Breast epithelium (tissue), 4 donors: ENCODE data around the gene HSFX2. TPM values are rescaled to one million over a fixed set of nuclear protein-coding genes. Genes with fewer than 3 reads are reported as not detected.
"Not testable (repeated sequence)": the region's sequence is repeated elsewhere in the genome, so short reads cannot be mapped to it uniquely, and the experiment has no call there.

ENCODE experiments used
- DNase-seq, 2 donors: peaks; one replicate each; pipeline ENCODE4 v3.0.0-alpha.2; 2019; ENCODE audit warnings: low spot score in 2 of 2
- H3K27ac ChIP-seq, 2 donors: fragments of 200-600 bp; sonication (generic) in 1 of 2; one replicate each; pipeline ENCODE4 v1.5.1; 2016 to 2019; ENCODE audit warnings: mild to moderate bottlenecking in 1 of 2
- H3K27me3 ChIP-seq, 2 donors: fragments of 200-600 bp; sonication (generic) in 1 of 2; one replicate each; pipeline versions ENCODE4 v1.5.1 to v1.6.0; 2017 to 2019; ENCODE audit warnings: control low read depth in 1 of 2, mild to moderate bottlenecking in 1 of 2
- H3K36me3 ChIP-seq: fragments of 200-600 bp; one replicate; pipeline ENCODE4 v1.5.1; 2019
- H3K4me1 ChIP-seq, 2 donors: fragments of 200-600 bp; sonication (generic); one replicate each; pipeline ENCODE4 v1.5.1; 2016 to 2019; ENCODE audit warnings: control low read depth in 1 of 2
- H3K4me3 ChIP-seq, 3 donors: fragments of 200-600 bp; sonication (generic); 1 replicate in 2 of 3; 2 replicates in 1 of 3; pipeline ENCODE4 v1.5.1; 2016 to 2019; ENCODE audit warnings: mild to moderate bottlenecking in 3 of 3, moderate library complexity in 2 of 3
- H3K9me3 ChIP-seq, 2 donors: fragments of 200-600 bp; sonication (generic) in 1 of 2; one replicate each; pipeline ENCODE4 v1.5.1; 2016 to 2019; ENCODE audit warnings: control low read depth in 1 of 2
- CTCF ChIP-seq, 3 donors: fragments of 450-650 bp; IDR thresholded peaks; one replicate each; pipeline ENCODE4 v1.5.1; 2016 to 2017; ENCODE audit warnings: antibody characterized with exemption in 3 of 3, mild to moderate bottlenecking in 3 of 3, moderate library complexity in 3 of 3
- POLR2A ChIP-seq: fragments of 450-650 bp; IDR thresholded peaks from one replicate; pipeline ENCODE4 v1.6.1; 2016; ENCODE audit warnings: antibody characterized with exemption, mild to moderate bottlenecking, moderate library complexity
- POLR2AphosphoS5 ChIP-seq, 3 donors: sonication (generic); formaldehyde crosslinking; IDR thresholded peaks; one replicate each; pipeline ENCODE4 v1.6.1; 2017; ENCODE audit warnings: antibody characterized with exemption in 3 of 3
- intact Hi-C: fragments of 100-400 bp; cut with DNase I; formaldehyde crosslinking; loops from one replicate; pipeline ENCODE4 v1.15.1; 2023; ENCODE audit warnings: low total_unique reads
- total RNA-seq, 3 donors: library from RNA; depleted of rRNA; stranded (reverse); fragments of >200 nt; gene quantifications; one replicate each; pipeline ENCODE4 v1.1.0, GENCODE V29; 2016

The HSFX2 gene
- total RNA-seq, 3 donors from 2014 or later = 0.98 TPM; not detected in 2

DNA sequence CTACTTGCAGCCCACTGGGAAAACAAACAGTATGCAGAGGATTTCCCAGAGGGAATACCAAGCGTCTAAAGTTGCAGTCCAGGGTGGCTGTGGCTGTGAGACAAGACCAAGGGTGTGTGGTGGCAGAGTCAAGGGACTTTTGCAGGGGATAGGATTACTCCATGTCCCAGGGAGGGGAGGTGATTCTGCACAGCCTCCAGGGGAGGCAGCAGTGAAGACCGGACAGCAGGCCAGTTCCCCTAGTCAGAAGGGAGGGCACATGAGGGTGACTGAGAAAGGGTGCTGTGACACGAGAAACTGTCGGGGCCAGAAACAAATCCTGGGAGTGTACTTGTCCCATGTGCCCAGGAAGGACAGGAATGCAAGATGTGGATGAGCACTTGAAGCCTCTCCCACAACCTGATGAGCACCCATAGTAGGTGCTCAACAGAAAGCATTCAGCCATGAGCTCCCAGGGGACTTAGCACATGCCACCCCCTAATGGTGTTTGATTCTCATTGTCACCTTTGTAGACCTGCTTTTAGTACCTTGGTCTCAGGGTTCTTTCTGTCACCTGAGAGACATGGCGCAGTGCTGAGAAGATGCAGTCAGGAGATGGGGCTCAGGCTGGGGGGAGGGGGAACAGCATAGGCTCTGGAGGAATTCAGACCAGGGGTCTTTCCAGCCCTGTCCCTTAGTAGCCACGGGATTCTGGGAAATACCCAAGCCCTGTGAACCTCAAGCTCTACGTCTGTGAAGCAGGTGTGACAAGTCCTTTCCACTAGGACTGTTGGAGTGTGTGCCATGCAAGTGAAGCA lies 27.3 kb downstream of the HSFX2 start:
- DNase-seq = no peak
- intact Hi-C loops = no loop called here
- Histone ChIP-seq H3K4me1 (no peaks in the 10 kb centered on the region), H3K27me3 (peaks cover 0 to 8% of the 10 kb centered on the region in 2 donors), H3K27ac (no peak overlapping the region), H3K9me3 (no peaks in the 10 kb centered on the region), H3K4me3 (no peak overlapping the region), H3K36me3 (no peaks in the 10 kb centered on the region)
- TF ChIP-seq CTCF (IDR thresholded peaks at IDR 0.05) = no peak
- TF ChIP-seq POLR2A = no peak
- no peak for TF ChIP-seq POLR2AphosphoS5 (IDR thresholded peaks at IDR 0.05)

DNA sequence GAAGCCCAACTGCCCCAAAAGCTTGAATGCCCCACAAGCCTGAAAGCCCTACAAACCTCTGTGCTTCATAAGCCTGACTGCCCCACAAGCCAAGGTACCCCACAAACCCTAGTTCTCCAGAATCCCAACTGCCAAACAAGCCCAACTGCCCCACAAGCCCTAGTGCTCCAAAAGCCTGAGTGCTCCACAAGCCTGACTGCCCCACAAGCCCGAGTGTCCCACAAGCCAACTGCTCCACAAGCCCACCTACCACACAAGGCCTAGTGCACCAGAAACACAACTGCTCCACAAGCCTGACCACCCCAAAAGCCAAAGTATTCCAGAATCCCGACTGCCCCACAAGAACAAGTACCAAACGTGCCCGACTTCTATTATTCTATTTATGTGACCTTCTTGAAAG lies 31.8 kb downstream of the HSFX2 start:
- Histone ChIP-seq H3K9me3 (no peaks in the 10 kb centered on the region), H3K4me3 (no peak overlapping the region), H3K27me3 (peaks cover 0 to 3% of the 10 kb centered on the region in 2 donors), H3K36me3 (no peaks in the 10 kb centered on the region), H3K27ac (no peak overlapping the region), H3K4me1 (no peaks in the 10 kb centered on the region)
- TF ChIP-seq CTCF (IDR thresholded peaks at IDR 0.05) (no peak), POLR2AphosphoS5 (IDR thresholded peaks at IDR 0.05) (no peak), POLR2A (no peak)
- no peak for DNase-seq
- intact Hi-C loops = no loop called here

DNA sequence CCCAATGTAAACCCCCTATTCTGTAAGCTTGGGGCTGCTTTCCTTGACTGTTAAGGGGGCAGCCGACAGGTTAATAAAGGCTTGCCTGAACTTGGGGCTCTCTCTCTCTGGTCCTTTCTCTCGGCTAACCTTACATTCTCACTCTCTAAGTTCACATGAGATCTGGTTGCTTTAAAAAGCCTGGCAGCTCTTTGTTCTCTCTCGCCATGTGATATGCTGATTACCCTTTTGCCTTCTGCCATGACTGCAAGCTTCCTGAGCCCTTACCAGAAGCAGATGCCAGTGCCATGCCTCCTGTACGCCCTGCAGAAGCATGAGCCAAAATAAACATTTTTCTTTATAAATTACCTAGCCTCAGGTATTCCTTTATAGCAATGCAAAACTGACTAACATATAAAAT lies 39.9 kb downstream of the HSFX2 start:
- H3K36me3 ChIP-seq, H3K4me1 ChIP-seq, H3K27me3 ChIP-seq, DNase-seq, H3K27ac ChIP-seq, intact Hi-C loops, H3K9me3 ChIP-seq, H3K4me3 ChIP-seq: not testable (repeated sequence)

DNA sequence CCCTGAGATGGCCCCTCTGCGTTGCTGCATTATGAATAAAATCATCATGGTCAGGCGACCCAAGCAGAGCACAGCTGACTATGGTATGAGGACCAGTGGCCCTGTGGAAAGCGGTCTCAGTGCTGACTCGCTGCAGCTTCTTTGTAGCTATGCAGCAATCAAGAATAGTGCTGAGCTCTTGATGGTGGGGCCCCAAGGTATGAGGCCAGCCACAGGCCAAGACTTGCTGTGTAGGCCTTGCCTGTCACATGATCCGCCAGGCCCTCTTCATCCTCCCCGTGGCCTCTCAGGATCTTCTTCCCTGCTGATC lies 43.2 kb downstream of the HSFX2 start:
- H3K9me3 ChIP-seq, H3K36me3 ChIP-seq, H3K4me3 ChIP-seq, DNase-seq, intact Hi-C loops, H3K27ac ChIP-seq, H3K4me1 ChIP-seq, H3K27me3 ChIP-seq: not testable (repeated sequence)

DNA sequence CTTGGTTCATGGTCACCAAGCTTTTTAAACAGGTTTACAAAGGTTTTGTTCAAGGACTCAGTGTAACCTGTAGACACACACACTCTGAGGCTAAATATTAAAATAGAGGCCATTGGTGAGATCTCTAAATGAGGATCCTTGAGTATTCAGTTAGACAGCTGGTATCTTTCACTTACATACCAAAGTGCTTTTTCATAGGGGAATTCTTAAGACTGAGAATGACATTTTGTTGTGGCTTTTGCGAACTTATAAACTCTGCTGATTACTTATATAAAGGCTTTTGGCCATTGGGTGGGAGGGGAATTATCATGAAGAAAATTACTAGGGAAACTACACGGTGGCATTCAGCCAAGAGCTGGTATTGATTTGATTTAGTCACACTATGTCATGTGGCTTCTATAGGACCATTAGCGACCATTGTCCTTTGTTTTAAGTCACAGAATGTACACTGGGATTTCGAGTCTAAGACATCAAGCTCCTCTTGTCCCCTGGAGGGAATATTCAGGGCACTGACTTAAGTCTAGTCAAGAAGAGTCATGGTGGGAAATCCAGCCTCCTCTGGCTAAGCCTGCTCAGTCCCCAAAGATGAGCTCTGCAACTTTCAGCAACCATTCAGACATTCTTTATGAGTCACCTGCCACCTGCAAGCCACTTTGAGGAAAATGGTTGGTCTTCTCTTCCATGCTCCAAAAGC lies 43.7 kb downstream of the HSFX2 start:
- H3K36me3 ChIP-seq, H3K4me3 ChIP-seq, H3K27ac ChIP-seq, H3K27me3 ChIP-seq, H3K9me3 ChIP-seq, DNase-seq, H3K4me1 ChIP-seq, intact Hi-C loops: not testable (repeated sequence)

- DNase-seq, H3K27me3 ChIP-seq, H3K9me3 ChIP-seq, H3K4me1 ChIP-seq, H3K36me3 ChIP-seq, H3K27ac ChIP-seq, intact Hi-C loops, H3K4me3 ChIP-seq: not testable (repeated sequence)
Observed at GRCh38 chrX:149550454-149550853, 44.7 kb downstream of the HSFX2 start.

DNA sequence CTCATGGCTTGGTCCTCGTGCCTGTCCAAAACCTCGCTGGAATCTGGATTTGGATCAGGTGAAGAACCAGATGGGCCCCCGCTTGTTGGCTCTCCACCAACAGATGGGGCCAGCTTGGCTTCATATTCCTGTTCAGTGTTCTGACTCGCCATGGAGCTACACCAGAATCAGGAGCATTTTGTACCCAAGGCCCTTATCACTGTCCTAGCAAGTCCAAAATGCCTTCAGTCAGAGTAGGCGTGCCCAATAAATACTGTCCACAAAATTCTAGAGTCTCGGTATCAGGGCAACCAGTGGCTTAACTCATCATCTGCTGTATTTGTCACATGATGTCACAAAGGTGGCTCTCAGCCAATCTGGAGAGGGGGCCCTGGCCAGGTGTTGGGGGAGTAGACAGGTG lies 45.4 kb downstream of the HSFX2 start, which contains the start of gene HSFX3:
HSFX3 (minus strand) TSS at position 224 of the 400 bp plus-strand sequence; CDS start at position 152, 72 bp downstream.
- H3K4me3 ChIP-seq, H3K27ac ChIP-seq, H3K27me3 ChIP-seq, H3K4me1 ChIP-seq, H3K36me3 ChIP-seq, DNase-seq, intact Hi-C loops, H3K9me3 ChIP-seq: not testable (repeated sequence)

- H3K4me3 ChIP-seq, H3K4me1 ChIP-seq, DNase-seq, H3K27me3 ChIP-seq, H3K9me3 ChIP-seq, intact Hi-C loops, H3K27ac ChIP-seq, H3K36me3 ChIP-seq: not testable (repeated sequence)
Observed at GRCh38 chrX:149547782-149548181, 47.3 kb downstream of the HSFX2 start.

GRCh38 chrX:149546962-149547361 lies 48.2 kb downstream of the HSFX2 start:
- H3K27ac ChIP-seq, DNase-seq, H3K27me3 ChIP-seq, H3K9me3 ChIP-seq, H3K36me3 ChIP-seq, H3K4me1 ChIP-seq, H3K4me3 ChIP-seq, intact Hi-C loops: not testable (repeated sequence)

DNA sequence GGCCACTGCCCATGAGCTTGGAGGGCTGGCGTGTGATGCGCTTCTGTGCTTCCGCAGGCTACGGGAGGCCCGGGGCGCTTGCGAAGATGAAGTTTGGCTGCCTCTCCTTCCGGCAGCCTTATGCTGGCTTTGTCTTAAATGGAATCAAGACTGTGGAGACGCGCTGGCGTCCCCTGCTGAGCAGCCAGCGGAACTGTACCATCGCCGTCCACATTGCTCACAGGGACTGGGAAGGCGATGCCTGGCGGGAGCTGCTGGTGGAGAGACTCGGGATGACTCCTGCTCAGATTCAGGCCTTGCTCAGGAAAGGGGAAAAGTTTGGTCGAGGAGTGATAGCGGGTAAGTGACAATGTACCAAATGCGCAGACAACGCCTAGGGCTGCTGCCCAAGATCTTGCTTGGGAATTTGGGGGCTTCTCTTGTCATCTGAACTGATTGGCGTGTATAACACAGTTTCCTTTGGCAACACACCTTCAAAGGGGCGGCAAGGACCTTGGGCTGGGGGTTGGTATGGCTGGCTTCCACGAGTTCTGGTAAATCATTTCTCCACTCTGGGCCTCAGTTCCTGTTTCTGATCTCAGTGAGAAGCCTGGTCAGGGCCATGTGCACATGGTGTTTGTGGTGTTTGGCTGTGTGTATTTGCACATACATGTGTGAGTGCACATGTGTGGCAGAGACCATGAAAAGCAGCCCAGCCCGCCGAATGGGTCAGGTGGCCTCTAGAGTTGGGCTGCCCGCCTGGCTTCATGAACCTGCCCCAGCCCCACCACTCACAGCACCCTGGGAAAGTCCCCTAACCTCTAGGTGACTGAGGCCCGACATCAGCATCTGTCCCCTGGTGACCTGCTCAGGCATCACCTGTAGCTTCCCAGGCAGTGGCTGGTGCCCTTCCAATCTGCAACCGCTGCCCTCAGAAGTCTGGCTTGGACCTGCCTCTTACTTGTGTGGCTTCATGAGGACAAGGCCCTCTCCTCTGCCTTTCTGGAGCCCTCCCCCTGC lies 49.3 kb downstream of the HSFX2 start:
- H3K4me3 ChIP-seq, H3K9me3 ChIP-seq, H3K27me3 ChIP-seq, H3K36me3 ChIP-seq, intact Hi-C loops, H3K4me1 ChIP-seq, DNase-seq: not testable (repeated sequence)
- peak overlapping the region in 1 of 2 donors; percentile 20 for H3K27ac ChIP-seq
